Loucy (cell line): Measurements from ENCODE around the gene GABRA4.

ENCODE experiments used
- H2AFZ ChIP-seq: fragments of 200-600 bp; sonication (generic); 2 replicates; pipeline ENCODE4 v1.6.0; 2016; ENCODE audit warnings: antibody characterized with exemption, mild to moderate bottlenecking, low read length, moderate library complexity
- H3F3A ChIP-seq: fragments of 200-600 bp; 2 replicates; pipeline ENCODE4 v1.6.0; 2016; ENCODE audit warnings: antibody characterized with exemption, low read depth, mild to moderate bottlenecking
- H3K27me3 ChIP-seq: fragments of 200-600 bp; sonication (generic); 2 replicates; pipeline ENCODE4 v1.6.1; 2014; ENCODE audit warnings: low read length, mild to moderate bottlenecking; ENCODE audit not compliant: insufficient read depth, poor library complexity, severe bottlenecking
- H3K36me3 ChIP-seq: fragments of 200-600 bp; sonication (generic); 2 replicates; pipeline ENCODE4 v1.6.1; 2016; ENCODE audit warnings: low read length; ENCODE audit not compliant: insufficient read depth
- H3K4me1 ChIP-seq: fragments of 200-600 bp; sonication (generic); 2 replicates; pipeline ENCODE4 v1.5.1; 2014; ENCODE audit warnings: low read length, mild to moderate bottlenecking; ENCODE audit not compliant: insufficient read depth, poor library complexity, severe bottlenecking
- H3K4me2 ChIP-seq: fragments of 200-600 bp; sonication (generic); 2 replicates; pipeline ENCODE4 v1.6.0; 2014; ENCODE audit warnings: antibody characterized with exemption, low read length, low read depth, mild to moderate bottlenecking; ENCODE audit not compliant: poor library complexity, severe bottlenecking
- H3K4me3 ChIP-seq: fragments of 200-600 bp; sonication (generic); 2 replicates; pipeline ENCODE4 v1.5.1; 2014; ENCODE audit warnings: low read length, mild to moderate bottlenecking, mixed read lengths; ENCODE audit not compliant: poor library complexity, severe bottlenecking
- H3K79me2 ChIP-seq: fragments of 200-600 bp; sonication (generic); 2 replicates; pipeline ENCODE4 v1.6.1; 2014; ENCODE audit warnings: low read length; ENCODE audit not compliant: insufficient read depth
- H3K9ac ChIP-seq: fragments of 200-600 bp; sonication (generic); 2 replicates; pipeline ENCODE4 v1.6.0; 2014; ENCODE audit warnings: mild to moderate bottlenecking, low read depth, low read length, moderate library complexity; ENCODE audit not compliant: poor library complexity, severe bottlenecking
- H3K9me2 ChIP-seq: fragments of 200-600 bp; sonication (generic); replicated peaks from 2 replicates; pipeline ENCODE4 v1.6.1; 2016; ENCODE audit warnings: low read depth, low read length, mixed read lengths
- H3K9me3 ChIP-seq: fragments of 200-600 bp; sonication (generic); 2 replicates; pipeline ENCODE4 v1.6.1; 2014; ENCODE audit warnings: mild to moderate bottlenecking, antibody characterized with exemption, low read length, low read depth; ENCODE audit not compliant: insufficient read depth
- H4K20me1 ChIP-seq: fragments of 200-600 bp; sonication (generic); 2 replicates; pipeline ENCODE4 v1.6.0; 2014; ENCODE audit warnings: antibody characterized with exemption, low read length, mild to moderate bottlenecking; ENCODE audit not compliant: insufficient read depth, poor library complexity, severe bottlenecking
- CTCF ChIP-seq: fragments of 200-600 bp; sonication (generic); conservative IDR thresholded peaks from 2 replicates; pipeline ENCODE4 v1.5.1; 2014; ENCODE audit warnings: mild to moderate bottlenecking, antibody characterized with exemption, low read length
- EZH2phosphoT487 ChIP-seq: fragments of 200-600 bp; IDR thresholded peaks from 2 replicates; pipeline ENCODE4 v1.6.1; 2018; ENCODE audit warnings: antibody characterized with exemption, mild to moderate bottlenecking, moderate library complexity, borderline replicate concordance

GABRA4 gene

GRCh38 chr4:46922205-46922604 is 71.2 kb downstream of the GABRA4 start:
- H3K27me3 ChIP-seq: peaks cover 4% of the 10 kb centered on the region
- no peaks in the 10 kb centered on the region for H3F3A ChIP-seq
- H3K9ac ChIP-seq: no peak overlapping the region
- no peak overlapping the region for H2AFZ ChIP-seq
- no peak overlapping the region for H3K4me2 ChIP-seq
- TF ChIP-seq CTCF: no peak
- TF ChIP-seq EZH2phosphoT487: no peak
- H3K36me3 ChIP-seq: no peaks in the 10 kb centered on the region
- H3K9me3 ChIP-seq: no peaks in the 10 kb centered on the region
- H3K9me2 ChIP-seq: no peaks in the 10 kb centered on the region
- no peak overlapping the region for H3K4me3 ChIP-seq
- H4K20me1 ChIP-seq: no peaks in the 10 kb centered on the region
- no peaks in the 10 kb centered on the region for H3K4me1 ChIP-seq
- no peaks in the 10 kb centered on the region for H3K79me2 ChIP-seq

- Histone ChIP-seq H3K36me3 (no peaks in the 10 kb centered on the region), H4K20me1 (no peaks in the 10 kb centered on the region), H3K4me3 (no peak within 1 kb of the TSS), H3K9me2 (no peaks in the 10 kb centered on the region), H3K4me1 (no peaks in the 10 kb centered on the region), H3F3A (no peaks in the 10 kb centered on the region), H2AFZ (no peak within 1 kb of the TSS), H3K27me3 (no peaks in the 10 kb centered on the region), H3K9ac (no peak within 1 kb of the TSS), H3K79me2 (no peaks in the 10 kb centered on the region), H3K9me3 (no peaks in the 10 kb centered on the region), H3K4me2 (no peak within 1 kb of the TSS)
- TF ChIP-seq CTCF (no peak), EZH2phosphoT487 (no peak)
Observed at GRCh38 chr4:46909078-46909477, 84.3 kb downstream of the GABRA4 start, which contains the start of gene COX7B2. COX7B2 (minus strand) TSS chr4:46909245; CDS start chr4:46735192, 174,053 bp downstream.

GRCh38 chr4:46908148-46908547 is 85.2 kb downstream of the GABRA4 start:
- no peaks in the 10 kb centered on the region for H3F3A ChIP-seq
- H3K36me3 ChIP-seq: no peaks in the 10 kb centered on the region
- no peak overlapping the region for H3K4me3 ChIP-seq
- no peak overlapping the region for H3K9ac ChIP-seq
- H3K27me3 ChIP-seq: no peaks in the 10 kb centered on the region
- TF ChIP-seq CTCF (no peak), EZH2phosphoT487 (no peak)
- H4K20me1 ChIP-seq: no peaks in the 10 kb centered on the region
- H3K9me3 ChIP-seq: no peaks in the 10 kb centered on the region
- H3K79me2 ChIP-seq: no peaks in the 10 kb centered on the region
- H3K9me2 ChIP-seq: no peaks in the 10 kb centered on the region
- H2AFZ ChIP-seq: no peak overlapping the region
- H3K4me2 ChIP-seq: no peak overlapping the region
- no peaks in the 10 kb centered on the region for H3K4me1 ChIP-seq
